HEK293 (cell line): ENCODE data around the gene ART1.

Experiments used
- BCL11A ChIP-seq: fragments of 450-650 bp; formaldehyde crosslinking; IDR thresholded peaks from 2 replicates; pipeline ENCODE4 v1.5.1; 2016; ENCODE audit warnings: low read depth, missing biosample characterization, missing genetic modification characterization
- ELK4 ChIP-seq: IDR thresholded peaks from 2 replicates; pipeline ENCODE4 v1.6.1; 2011; ENCODE audit warnings: mild to moderate bottlenecking, low read depth, low read length, borderline replicate concordance
- MEIS1 ChIP-seq: sonication (generic); formaldehyde crosslinking; IDR thresholded peaks from 2 replicates; pipeline ENCODE4 v1.8.1; 2022; ENCODE audit warnings: missing genetic modification reagents, mild to moderate bottlenecking, borderline replicate concordance
- SP7 ChIP-seq: fragments of 450-650 bp; formaldehyde crosslinking; IDR thresholded peaks from 2 replicates; pipeline ENCODE4 v1.5.1; 2016; ENCODE audit warnings: missing biosample characterization, missing genetic modification characterization
- TSHZ1 ChIP-seq: fragments of 450-650 bp; formaldehyde crosslinking; IDR thresholded peaks from 2 replicates; pipeline ENCODE4 v1.5.1; 2016; ENCODE audit warnings: missing biosample characterization, missing genetic modification characterization, borderline replicate concordance
- ZBTB10 ChIP-seq: fragments of 450-650 bp; formaldehyde crosslinking; IDR thresholded peaks from 2 replicates; pipeline ENCODE4 v1.5.1; 2016; ENCODE audit warnings: missing biosample characterization, missing genetic modification characterization
- ZBTB21 ChIP-seq: fragments of 450-650 bp; formaldehyde crosslinking; IDR thresholded peaks from 2 replicates; pipeline ENCODE4 v1.5.1; 2017; ENCODE audit warnings: missing biosample characterization, missing genetic modification characterization
- ZBTB6 ChIP-seq: fragments of 450-650 bp; formaldehyde crosslinking; IDR thresholded peaks from 2 replicates; pipeline ENCODE4 v1.5.1; 2017; ENCODE audit warnings: missing biosample characterization, missing genetic modification characterization
- ZBTB7A ChIP-seq: fragments of 450-650 bp; formaldehyde crosslinking; IDR thresholded peaks from 2 replicates; pipeline ENCODE4 v1.5.1; 2016; ENCODE audit warnings: low read depth, missing biosample characterization, missing genetic modification characterization
- ZNF18 ChIP-seq: fragments of 450-650 bp; formaldehyde crosslinking; IDR thresholded peaks from 2 replicates; pipeline ENCODE4 v1.5.1; 2016; ENCODE audit warnings: missing biosample characterization, missing genetic modification characterization
- ZNF184 ChIP-seq: fragments of 450-650 bp; IDR thresholded peaks from 2 replicates; pipeline ENCODE4 v1.5.1; 2018; ENCODE audit warnings: missing biosample characterization, mild to moderate bottlenecking, missing genetic modification characterization
- ZNF280D ChIP-seq: fragments of 450-650 bp; formaldehyde crosslinking; IDR thresholded peaks from 2 replicates; pipeline ENCODE4 v1.5.1; 2016; ENCODE audit warnings: missing biosample characterization, missing genetic modification characterization
- ZNF362 ChIP-seq: fragments of 450-650 bp; formaldehyde crosslinking; IDR thresholded peaks from 2 replicates; pipeline ENCODE4 v1.5.1; 2016; ENCODE audit warnings: missing biosample characterization, missing genetic modification characterization
- ZNF510 ChIP-seq: fragments of 450-650 bp; formaldehyde crosslinking; IDR thresholded peaks from 2 replicates; pipeline ENCODE4 v1.5.1; 2018; ENCODE audit warnings: mild to moderate bottlenecking, missing genetic modification characterization, missing biosample characterization; ENCODE audit not compliant: insufficient replicate concordance
- ZNF529 ChIP-seq: fragments of 450-650 bp; formaldehyde crosslinking; IDR thresholded peaks from 2 replicates; pipeline ENCODE4 v1.5.1; 2017; ENCODE audit warnings: missing genetic modification characterization, missing biosample characterization; ENCODE audit not compliant: insufficient replicate concordance
- ZNF549 ChIP-seq: fragments of 450-650 bp; IDR thresholded peaks from 2 replicates; pipeline ENCODE4 v1.5.1; 2018; ENCODE audit warnings: missing biosample characterization, missing genetic modification characterization, mild to moderate bottlenecking, inconsistent platforms, moderate library complexity
- ZNF585B ChIP-seq: fragments of 450-650 bp; formaldehyde crosslinking; IDR thresholded peaks from 2 replicates; pipeline ENCODE4 v1.5.1; 2016; ENCODE audit warnings: missing biosample characterization, missing genetic modification characterization
- ZNF623 ChIP-seq: fragments of 450-650 bp; formaldehyde crosslinking; IDR thresholded peaks from 2 replicates; pipeline ENCODE4 v1.5.1; 2016; ENCODE audit warnings: missing biosample characterization, missing genetic modification characterization
- ZNF704 ChIP-seq: fragments of 450-650 bp; formaldehyde crosslinking; IDR thresholded peaks from 2 replicates; pipeline ENCODE4 v1.5.1; 2016; ENCODE audit warnings: missing biosample characterization, missing genetic modification characterization
- ZNF777 ChIP-seq: fragments of 450-650 bp; formaldehyde crosslinking; IDR thresholded peaks from 2 replicates; pipeline ENCODE4 v1.5.1; 2017; ENCODE audit warnings: missing biosample characterization, missing genetic modification characterization, borderline replicate concordance
- ZNF843 ChIP-seq: fragments of 450-650 bp; formaldehyde crosslinking; IDR thresholded peaks from 2 replicates; pipeline ENCODE4 v1.5.1; 2016; ENCODE audit warnings: missing biosample characterization, missing genetic modification characterization
- ZXDB ChIP-seq: fragments of 450-650 bp; formaldehyde crosslinking; IDR thresholded peaks from 2 replicates; pipeline ENCODE4 v1.5.1; 2016; ENCODE audit warnings: missing biosample characterization, missing genetic modification characterization

ART1 gene

GRCh38 chr11:3642071-3642951, 2.6 kb upstream of the ART1 start (continued):
- TF ChIP-seq ZNF18 (tag by site-specific recombination) (no peak), ZNF585B (tag by site-specific recombination) (no peak), ZNF362 (tag by site-specific recombination) (no peak), ZBTB21 (tag by site-specific recombination) (no peak), SP7 (tag by site-specific recombination) (peak; percentile 44), ZNF510 (tag by site-specific recombination) (no peak), ZNF704 (tag by site-specific recombination) (no peak), BCL11A (peak; percentile 59; the same call in 1 of the 2 replicates), ZNF184 (tag by site-specific recombination) (no peak), ZBTB6 (tag by site-specific recombination) (peak; percentile 74), ZXDB (tag by site-specific recombination) (peak; percentile 83), ELK4 (no peak), ZNF843 (no peak), ZNF549 (tag by site-specific recombination) (no peak), MEIS1 (no peak), ZNF529 (no peak), TSHZ1 (tag by site-specific recombination) (no peak), ZBTB7A (tag by site-specific recombination) (0 out of 2 replicates have a peak, but pooled peaks have one; percentile 20), ZBTB10 (tag by site-specific recombination) (no peak), ZNF280D (tag by site-specific recombination) (no peak), ZNF623 (tag by site-specific recombination) (no peak), ZNF777 (tag by site-specific recombination) (no peak)
